PC-9 (cell line): ENCODE data around the gene MLC1. TPM values are rescaled to one million over a fixed set of nuclear protein-coding genes. Genes with fewer than 3 reads are reported as not detected.

Source experiments
- BruUV-seq: library from RNA; stranded (reverse); fragments of 400-500 nt; replicated peaks from 2 replicates; lab custom pipeline; 2021; lab: Mats Ljungman, UMichigan
- CTCF ChIA-PET: fragments of 300-600 bp; sonication (Branson Sonifier 250); formaldehyde crosslinking; loops from one replicate; lab custom pipeline; 2022; ENCODE audit warnings: antibody characterized with exemption; lab: Charles Lee
- POLR2A ChIA-PET: fragments of 300-600 bp; sonication (Branson Sonifier 250); formaldehyde crosslinking; loops from one replicate; lab custom pipeline; 2022; ENCODE audit warnings: antibody characterized with exemption; ENCODE audit not compliant: unreplicated experiment; lab: Charles Lee
- DNase-seq, 2 experiments: peaks; one replicate each; pipeline versions ENCODE4 v3.0.0 to v3.0.0-alpha.2; 2015 to 2022; ENCODE audit warnings: mixed read lengths in 1 of 2
- H2AFZ ChIP-seq: fragments of 200-600 bp; sonication (generic); 2 replicates; pipeline ENCODE4 v1.8.1; 2017; ENCODE audit warnings: antibody characterized with exemption
- H3F3A ChIP-seq: fragments of 200-600 bp; sonication (generic); 2 replicates; pipeline ENCODE4 v1.8.1; 2017; ENCODE audit warnings: antibody characterized with exemption, mild to moderate bottlenecking, low read depth; ENCODE audit not compliant: insufficient read depth
- H3K27ac ChIP-seq: fragments of 200-600 bp; sonication (generic); 2 replicates; pipeline ENCODE4 v1.6.1; 2016; ENCODE audit warnings: mixed run types
- H3K27me3 ChIP-seq: fragments of 200-600 bp; sonication (generic); 2 replicates; pipeline ENCODE4 v1.6.1; 2016; ENCODE audit warnings: low read depth, mixed run types; ENCODE audit not compliant: insufficient read depth
- H3K36me3 ChIP-seq: fragments of 200-600 bp; sonication (generic); 2 replicates; pipeline ENCODE4 v1.6.1; 2016; ENCODE audit warnings: low read depth, mixed run types
- H3K4me1 ChIP-seq: fragments of 200-600 bp; sonication (generic); replicated peaks from 2 replicates; pipeline ENCODE4 v1.6.1; 2016; ENCODE audit warnings: mixed run types; ENCODE audit not compliant: insufficient read depth
- H3K4me2 ChIP-seq: fragments of 200-600 bp; sonication (generic); 2 replicates; pipeline ENCODE4 v1.6.1; 2017; ENCODE audit warnings: mixed run types
- H3K4me3 ChIP-seq: fragments of 200-600 bp; sonication (generic); 2 replicates; pipeline ENCODE4 v1.6.1; 2016; ENCODE audit warnings: mixed run types
- H3K79me2 ChIP-seq: fragments of 200-600 bp; sonication (generic); 2 replicates; pipeline ENCODE4 v1.6.1; 2017; ENCODE audit warnings: low read depth, mixed run types
- H3K9me2 ChIP-seq: fragments of 200-600 bp; sonication (generic); 2 replicates; pipeline ENCODE4 v1.8.1; 2017; ENCODE audit warnings: mild to moderate bottlenecking; ENCODE audit not compliant: insufficient read depth
- H3K9me3 ChIP-seq: fragments of 200-600 bp; sonication (generic); 2 replicates; pipeline ENCODE4 v1.8.1; 2016; ENCODE audit warnings: low read depth; ENCODE audit not compliant: insufficient read depth
- H4K20me1 ChIP-seq: fragments of 200-600 bp; sonication (generic); 2 replicates; pipeline ENCODE4 v1.8.1; 2017; ENCODE audit not compliant: insufficient read depth
- CTCF ChIP-seq: fragments of 200-600 bp; sonication (generic); conservative IDR thresholded peaks from 2 replicates; pipeline ENCODE4 v1.6.1; 2017; ENCODE audit warnings: mixed run types, antibody characterized with exemption, mild to moderate bottlenecking, moderate library complexity
- EZH2 ChIP-seq: fragments of 200-600 bp; sonication (generic); IDR thresholded peaks from 2 replicates; pipeline ENCODE4 v1.8.0; 2017; ENCODE audit warnings: antibody characterized with exemption, low read depth
- intact Hi-C: fragments of 100-400 bp; cut with micrococcal nuclease; formaldehyde crosslinking; loops from one replicate; pipeline ENCODE4 v1.10.0; 2022; ENCODE audit not compliant: unreplicated experiment
- total RNA-seq: library from RNA; stranded (reverse); gene quantifications from 2 replicates; pipeline ENCODE4 v1.2.3, GENCODE V29; 2021

Gene MLC1
- total RNA-seq, 1 experiment from 2014 or later, result not detected

DNA sequence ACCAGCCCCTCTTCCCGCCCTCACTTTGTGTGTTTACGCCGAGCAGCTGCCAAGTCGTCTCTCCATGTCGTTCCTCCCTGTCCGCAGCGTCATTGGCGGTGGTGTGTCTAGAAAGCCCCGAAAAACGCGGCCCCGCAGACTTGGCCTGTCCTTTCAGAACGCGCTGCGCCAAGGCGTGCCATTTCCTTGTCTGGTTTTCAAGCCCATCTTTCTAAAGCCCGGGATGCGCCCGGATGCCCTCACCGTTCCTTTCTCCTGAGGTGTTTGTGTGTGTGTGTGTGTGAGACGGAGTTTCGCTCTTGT is 5.1 kb upstream of the MLC1 start:
- H3K4me2 ChIP-seq, result no peak overlapping the region
- intact Hi-C loops, result no loop called here
- no peaks in the 10 kb centered on the region for H3K9me3 ChIP-seq
- H3K4me3 ChIP-seq, result no peak overlapping the region
- H3K4me1 ChIP-seq, result no peaks in the 10 kb centered on the region
- H3K36me3 ChIP-seq, result no peaks in the 10 kb centered on the region
- ChIA-PET POLR2A (no interaction called here), CTCF (no interaction called here)
- no peaks in the 10 kb centered on the region for H3K79me2 ChIP-seq
- no peaks in the 10 kb centered on the region for H3K9me2 ChIP-seq
- no peak for DNase-seq
- no TSS peak for BruUV-seq
- peaks cover 59% of the 10 kb centered on the region for H3K27me3 ChIP-seq
- H3F3A ChIP-seq, result no peaks in the 10 kb centered on the region
- no peak overlapping the region for H3K27ac ChIP-seq
- H2AFZ ChIP-seq, result no peak overlapping the region
- no peaks in the 10 kb centered on the region for H4K20me1 ChIP-seq
- TF ChIP-seq CTCF, result no peak
- TF ChIP-seq EZH2, result no peak

GRCh38 chr22:50089682-50090411 is 4.6 kb upstream of the MLC1 start, which contains the start of gene MOV10L1:
Gene MOV10L1, plus strand, starts transcription at chr22:50090006. Its CDS starts 83 bp downstream, at chr22:50090089.
- BruUV-seq, result no TSS peak
- ChIA-PET POLR2A (no interaction called here), CTCF (no interaction called here)
- intact Hi-C loops, result no loop called here
- Histone ChIP-seq H3F3A (no peaks in the 10 kb centered on the region), H4K20me1 (no peaks in the 10 kb centered on the region), H3K4me2 (no peak within 1 kb of the TSS), H3K9me3 (no peaks in the 10 kb centered on the region), H3K4me3 (no peak within 1 kb of the TSS), H3K79me2 (no peaks in the 10 kb centered on the region), H3K4me1 (no peaks in the 10 kb centered on the region), H3K27me3 (peaks cover 54% of the 10 kb centered on the region), H2AFZ (no peak within 1 kb of the TSS), H3K36me3 (no peaks in the 10 kb centered on the region), H3K9me2 (no peaks in the 10 kb centered on the region), H3K27ac (no peak within 1 kb of the TSS)
- no peak for TF ChIP-seq CTCF
- TF ChIP-seq EZH2, result no peak
- DNase-seq, result no peak

DNA sequence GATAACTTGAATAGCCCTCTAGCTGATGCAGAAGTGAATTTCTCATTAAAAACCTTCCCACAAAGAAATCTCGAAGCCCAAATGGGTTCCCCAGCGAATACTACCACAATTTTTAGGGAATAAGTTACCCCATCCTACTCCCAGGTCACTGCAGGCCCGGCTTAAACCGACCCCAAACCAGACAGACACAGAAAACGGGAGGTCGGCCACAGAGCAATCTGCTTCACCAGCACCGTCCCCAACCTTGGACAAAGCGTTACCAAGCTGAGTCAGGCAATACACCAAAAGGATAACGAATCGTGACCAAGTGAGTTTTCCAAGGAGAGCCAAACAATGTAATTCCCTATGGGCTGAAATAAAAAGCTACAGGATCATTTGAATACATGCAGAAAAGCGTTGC is 4.0 kb upstream of the MLC1 start:
- Histone ChIP-seq H3K4me2 (no peak overlapping the region), H3K36me3 (no peaks in the 10 kb centered on the region), H3F3A (no peaks in the 10 kb centered on the region), H3K27ac (no peak overlapping the region), H3K4me3 (no peak overlapping the region), H2AFZ (no peak overlapping the region), H3K9me3 (no peaks in the 10 kb centered on the region), H3K9me2 (no peaks in the 10 kb centered on the region), H3K79me2 (no peaks in the 10 kb centered on the region), H4K20me1 (no peaks in the 10 kb centered on the region), H3K4me1 (no peaks in the 10 kb centered on the region), H3K27me3 (peaks cover 51% of the 10 kb centered on the region)
- BruUV-seq, result no TSS peak
- no peak for DNase-seq
- CTCF ChIA-PET, result no interaction called here
- POLR2A ChIA-PET, result no interaction called here
- TF ChIP-seq CTCF (no peak), EZH2 (no peak)
- intact Hi-C loops, result no loop called here
